K562 (cell line): ENCODE data around the gene CATSPER1. TPM values are rescaled to one million over a fixed set of nuclear protein-coding genes. Genes with fewer than 3 reads are reported as not detected.

Experiments used
- ATAC-seq: fragments of 200-7000 bp; cut with Tn5 transposase; 3 replicates; pipeline ENCODE4 v1.9.1; 2020; ENCODE audit warnings: moderate library complexity
- BruUV-seq: library from RNA; stranded (reverse); fragments of 400-500 nt; replicated peaks from 2 replicates; lab custom pipeline; 2021; lab: Mats Ljungman, UMichigan
- CTCF ChIA-PET: fragments of 300-600 bp; formaldehyde crosslinking; extraction: SDS; loops from one replicate; lab custom pipeline; 2021; ENCODE audit warnings: low intra/inter-chr PET ratio; lab: Yijun Ruan, JAX
- POLR2A ChIA-PET: fragments of 300-600, 350-650 bp; sonication (Branson Sonifier 250); formaldehyde crosslinking; extraction: SDS; loops from one replicate; lab custom pipeline; 2021; ENCODE audit warnings: antibody characterized with exemption, inconsistent platforms; lab: Yijun Ruan, JAX
- DNase-seq, 4 experiments: peaks; one replicate each; pipeline versions ENCODE4 v3.0.0 to v3.0.0-alpha.2; 2011 to 2018; ENCODE audit warnings: low spot score in 3 of 4, mixed read lengths in 3 of 4; ENCODE audit errors: extremely low read depth in 1 of 4
- FAIRE-seq: peaks from 2 replicates; lab custom pipeline; 2011; peaks lifted over from hg19 to GRCh38; lab: Jason Lieb, UNC
- H2AFZ ChIP-seq: 2 replicates; pipeline ENCODE4 v1.6.0; 2011; ENCODE audit warnings: low read depth, low read length, control low read depth, inconsistent platforms
- H3K27ac ChIP-seq: fragments of 200-600 bp; 3 replicates; pipeline ENCODE4 v1.8.0; 2011; ENCODE audit warnings: low read depth, mild to moderate bottlenecking, control low read depth, inconsistent platforms, low read length, moderate library complexity, mixed read lengths; ENCODE audit errors: extremely low read depth
- H3K27me3 ChIP-seq, 2 experiments: fragments of 300-600 bp in 1 of 2; 2 replicates in 1 of 2; 3 replicates in 1 of 2; pipeline versions ENCODE4 v1.6.0 to v1.8.0; 2011; ENCODE audit warnings: inconsistent platforms in 2 of 2, low read length in 2 of 2, mild to moderate bottlenecking in 1 of 2, mixed read lengths in 1 of 2, moderate library complexity in 1 of 2; ENCODE audit not compliant: control insufficient read depth in 2 of 2, insufficient read depth in 2 of 2
- H3K36me3 ChIP-seq: fragments of 300-600 bp; 3 replicates; pipeline ENCODE4 v1.8.0; 2011; ENCODE audit warnings: mild to moderate bottlenecking, low read length, inconsistent platforms; ENCODE audit not compliant: control insufficient read depth, insufficient read depth
- H3K4me1 ChIP-seq, 2 experiments: fragments of 200-600 bp in 1 of 2; replicated peaks in 1 of 2; 2 replicates in 1 of 2; 3 replicates in 1 of 2; pipeline versions ENCODE4 v1.5.1 to v1.8.0; 2011; ENCODE audit warnings: inconsistent platforms in 2 of 2, low read length in 2 of 2, mild to moderate bottlenecking in 1 of 2, mixed read lengths in 1 of 2, moderate library complexity in 1 of 2; ENCODE audit not compliant: control insufficient read depth in 2 of 2, insufficient read depth in 2 of 2
- H3K4me2 ChIP-seq: 2 replicates; pipeline ENCODE4 v1.6.1; 2011; ENCODE audit warnings: low read length, control low read depth, inconsistent platforms, mixed read lengths; ENCODE audit not compliant: insufficient read depth
- H3K4me3 ChIP-seq: fragments of 200-600 bp; sonication (generic), shearing (Covaris generic); 2 replicates; pipeline ENCODE4 v1.5.1; 2016; ENCODE audit warnings: control low read depth, inconsistent platforms
- H3K79me2 ChIP-seq: fragments of 200-600 bp; 3 replicates; pipeline ENCODE4 v1.8.0; 2011; ENCODE audit warnings: low read length, inconsistent platforms; ENCODE audit not compliant: control insufficient read depth, insufficient read depth
- H3K9ac ChIP-seq, 2 experiments: 2 replicates each; pipeline versions ENCODE4 v1.6.0 to v1.6.1; 2011; ENCODE audit warnings: low read depth in 2 of 2, low read length in 2 of 2, control low read depth in 1 of 2, inconsistent platforms in 1 of 2, mild to moderate bottlenecking in 1 of 2, mixed read lengths in 1 of 2; ENCODE audit not compliant: insufficient read depth in 1 of 2
- H3K9me1 ChIP-seq: one replicate; pipeline ENCODE4 v1.6.0; 2011; ENCODE audit warnings: inconsistent platforms, mild to moderate bottlenecking, low read length, moderate library complexity; ENCODE audit not compliant: control insufficient read depth, insufficient read depth
- H3K9me3 ChIP-seq: replicated peaks from 2 replicates; pipeline ENCODE4 v1.5.1; 2011; ENCODE audit warnings: low read depth, low read length, inconsistent platforms; ENCODE audit not compliant: control insufficient read depth, insufficient read depth
- H4K20me1 ChIP-seq: replicated peaks from 2 replicates; pipeline ENCODE4 v1.6.1; 2011; ENCODE audit warnings: low read length, inconsistent platforms, mixed read lengths; ENCODE audit not compliant: control insufficient read depth, insufficient read depth
- ATF1 ChIP-seq, 2 experiments: fragments of 450-650 bp in 1 of 2; IDR thresholded peaks; 2 replicates each; pipeline ENCODE4 v1.6.1; 2016; ENCODE audit warnings: missing compliant biosample characterization in 1 of 2, missing genetic modification characterization in 1 of 2
- CREBBP ChIP-seq: IDR thresholded peaks from one replicate; pipeline ENCODE4 v1.6.1; 2012; ENCODE audit warnings: low read depth, mild to moderate bottlenecking, control low read depth, inconsistent platforms, low read length
- GABPB2 ChIP-seq: fragments of 250-450 bp; sonication (Bioruptor Pico); conservative IDR thresholded peaks from 2 replicates; pipeline ENCODE4 v1.5.1; 2021; ENCODE audit warnings: mild to moderate bottlenecking
- LARP7 ChIP-seq: fragments of 450-650 bp; IDR thresholded peaks from 2 replicates; pipeline ENCODE4 v1.6.1; 2016
- PHTF2 ChIP-seq: fragments of 250-450 bp; sonication (Bioruptor Pico); IDR thresholded peaks from 2 replicates; pipeline ENCODE4 v1.5.0; 2021; ENCODE audit warnings: mild to moderate bottlenecking
- PML ChIP-seq: IDR thresholded peaks from 2 replicates; pipeline ENCODE4 v1.6.1; 2012; ENCODE audit warnings: low read length, inconsistent platforms
- SP1 ChIP-seq: sonication (generic); formaldehyde crosslinking; IDR thresholded peaks from 2 replicates; pipeline ENCODE4 v1.8.1; 2022; ENCODE audit warnings: mild to moderate bottlenecking, missing genetic modification reagents
- XRCC5 ChIP-seq: fragments of 200-400 bp; formaldehyde crosslinking; IDR thresholded peaks from 2 replicates; pipeline ENCODE4 v1.6.1; 2017; ENCODE audit warnings: low read depth, mild to moderate bottlenecking, low read length
- ZNF316 ChIP-seq: fragments of 450-650 bp; IDR thresholded peaks from 2 replicates; pipeline ENCODE4 v1.6.1; 2016
- ZNF764 ChIP-seq: fragments of 250-450 bp; sonication (Bioruptor Pico); IDR thresholded peaks from 2 replicates; pipeline ENCODE4 v1.4.0; 2020; ENCODE audit warnings: low read depth, mild to moderate bottlenecking, moderate library complexity
- WGBS: fragments of 100-300 bp; shearing (Covaris generic); methylation state at CpG from one replicate; pipeline ENCODE4 v1.1.6; 2016; ENCODE audit warnings: low coverage, mixed read lengths; ENCODE audit not compliant: insufficient coverage; ENCODE audit errors: missing lambda C conversion rate; 5-methylcytosine and 5-hydroxymethylcytosine counted together
- in situ Hi-C: fragments of 300-500 bp; cut with MboI; formaldehyde crosslinking; loops from 4 replicates; pipeline ENCODE4 v1.15.0; 2018; ENCODE audit warnings: inconsistent platforms, mixed read lengths
- intact Hi-C: fragments of 100-400 bp; cut with micrococcal nuclease; formaldehyde crosslinking; loops from 2 replicates; pipeline ENCODE4 v1.14.2; 2022
- polyA plus RNA-seq, 8 experiments: library from polyadenylated mRNA; depleted of rRNA in 4 of 8; stranded (reverse) in 5 of 8; unstranded in 3 of 8; fragments of >200 nt; fragmentation: Nextera tagmentation in 2 of 8; fragmentation: Illumina TruSeq in 1 of 8; extraction: Ambion mirVana in 2 of 8; extraction: Trizol in 1 of 8; gene quantifications; 2 replicates each; pipeline versions ENCODE4 v1.2.1 to v1.2.3, GENCODE V29; 2011 to 2014; ENCODE audit warnings: inconsistent platforms in 1 of 8, missing spikeins in 1 of 8
- total RNA-seq, 7 experiments: library from RNA; depleted of rRNA in 6 of 7; stranded (reverse); fragments of >200 nt in 6 of 7; fragmentation: Illumina TruSeq in 2 of 7; extraction: Trizol in 2 of 7; gene quantifications; 2 replicates each; pipeline versions ENCODE4 v1.2.1 to v1.2.3, GENCODE V29; 2011 to 2021; ENCODE audit warnings: low replicate concordance in 1 of 7
- TF ChIP-seq, protein P1 (sequence below): fragments of 200-600 bp; sonication (generic); IDR thresholded peaks from one replicate; pipeline ENCODE4 v1.6.1; 2012; ENCODE audit warnings: mild to moderate bottlenecking, low read depth, low read length, inconsistent platforms

CATSPER1 gene
- total and polyA plus RNA-seq, 9 of the 15 experiments (the other 6 are each of a cell fraction or from before 2014, with no cell fraction given) = 0.21 to 3.3 (median 0.76) TPM

DNA sequence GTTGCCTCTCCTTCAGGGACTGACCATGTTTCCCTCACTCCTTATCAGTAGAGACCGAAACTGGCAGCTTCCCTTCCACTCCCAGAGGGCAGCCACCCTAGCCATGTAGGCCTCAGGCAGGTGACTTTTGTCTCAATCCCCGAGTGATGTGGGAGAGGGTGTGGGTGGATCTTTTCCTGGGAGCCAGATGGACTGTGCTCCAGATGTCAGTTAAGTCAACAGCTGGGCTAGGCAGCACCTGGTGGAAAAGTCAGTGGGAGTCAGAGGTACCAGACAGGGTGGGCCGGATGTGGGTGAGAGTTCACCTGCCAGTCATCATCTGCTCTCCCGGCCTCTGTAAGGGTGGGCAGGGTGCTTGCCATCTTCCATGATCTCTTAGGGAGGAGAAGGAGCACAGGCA lies 22.1 kb downstream of the CATSPER1 start (continued):
- no peak for TF ChIP-seq PML

DNA sequence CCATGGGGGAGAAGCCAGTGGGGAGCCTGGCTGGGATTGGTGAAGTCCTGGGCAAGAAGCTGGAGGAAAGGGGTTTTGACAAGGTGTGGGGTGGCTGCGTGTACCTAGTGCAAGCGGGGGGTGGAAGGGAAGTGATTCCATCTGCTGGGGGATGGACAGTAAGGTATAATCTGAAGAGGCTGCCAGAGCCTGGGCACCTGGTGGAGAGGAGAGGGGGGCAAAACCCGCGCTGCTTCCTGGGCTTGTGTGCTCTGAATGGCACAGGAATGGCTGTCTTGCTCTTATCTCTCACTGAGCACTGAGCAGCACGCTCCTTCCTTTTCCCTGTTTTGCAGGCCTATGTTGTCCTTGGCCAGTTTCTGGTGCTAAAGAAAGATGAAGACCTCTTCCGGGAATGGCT lies 23.0 kb downstream of the CATSPER1 start:
- BruUV-seq = no TSS peak
- peak overlapping the region; percentile 99; the same call in 2 of the 3 replicates for H3K27ac ChIP-seq
- in situ Hi-C loops = no loop called here
- peak overlapping the region; percentile 95 for H3K4me3 ChIP-seq
- peaks cover 51% of the 10 kb centered on the region for H3K36me3 ChIP-seq
- no peaks in the 10 kb centered on the region for H3K27me3 ChIP-seq
- no peaks in the 10 kb centered on the region for H3K9me3 ChIP-seq
- H2AFZ ChIP-seq = no peak overlapping the region
- 60% methylated on average over 6 of the region's 6 CpGs for WGBS
- POLR2A ChIA-PET = interaction anchor here (1.0 to 1.5 kb wide), 5 partner anchors 10 to 144 kb away, joined by 3 to 9 read pairs (median 6); partner anchors contain the start of gene CCDC85B
- H3K4me1 ChIP-seq = peaks cover 28 to 30% of the 10 kb centered on the region in 2 experiments; a peak in 4 of 5 replicates
- peaks cover 3% of the 10 kb centered on the region; the same call in 1 of the 2 replicates for H4K20me1 ChIP-seq
- FAIRE-seq (no peak), ATAC-seq (no peak), DNase-seq (no peak)
- H3K79me2 ChIP-seq = peaks cover 47% of the 10 kb centered on the region
- no peaks in the 10 kb centered on the region for H3K9me1 ChIP-seq
- CTCF ChIA-PET = interaction anchor here (0.7 kb wide), 1 partner anchor 463 kb away, joined by 3 read pairs; no protein-coding TSS in a partner anchor
- H3K9ac ChIP-seq = peak overlapping the region; percentile 98
- H3K4me2 ChIP-seq = peak overlapping the region; percentile 100
- intact Hi-C loops = loop anchor here (2.0 to 5.0 kb wide), 2 partner anchors 42 to 64 kb away; partner anchors contain the start of gene SART1
- TF ChIP-seq PHTF2 (CRISPR knock-in tag) = no peak
- TF ChIP-seq CREBBP = no peak
- no peak for TF ChIP-seq ATF1 (CRISPR knock-in tag; IDR thresholded peaks at IDR 0.05)
- no peak for TF ChIP-seq ATF1 (tag; IDR thresholded peaks at IDR 0.05)
- TF ChIP-seq ZNF316 = no peak
- TF ChIP-seq SP1 (CRISPR knock-in tag) = no peak
- no peak for TF ChIP-seq ZNF764
- TF ChIP-seq LARP7 = no peak
- no peak for TF ChIP-seq GABPB2 (CRISPR knock-in tag)
- TF ChIP-seq XRCC5 = no peak
- TF ChIP-seq, protein P1, sequence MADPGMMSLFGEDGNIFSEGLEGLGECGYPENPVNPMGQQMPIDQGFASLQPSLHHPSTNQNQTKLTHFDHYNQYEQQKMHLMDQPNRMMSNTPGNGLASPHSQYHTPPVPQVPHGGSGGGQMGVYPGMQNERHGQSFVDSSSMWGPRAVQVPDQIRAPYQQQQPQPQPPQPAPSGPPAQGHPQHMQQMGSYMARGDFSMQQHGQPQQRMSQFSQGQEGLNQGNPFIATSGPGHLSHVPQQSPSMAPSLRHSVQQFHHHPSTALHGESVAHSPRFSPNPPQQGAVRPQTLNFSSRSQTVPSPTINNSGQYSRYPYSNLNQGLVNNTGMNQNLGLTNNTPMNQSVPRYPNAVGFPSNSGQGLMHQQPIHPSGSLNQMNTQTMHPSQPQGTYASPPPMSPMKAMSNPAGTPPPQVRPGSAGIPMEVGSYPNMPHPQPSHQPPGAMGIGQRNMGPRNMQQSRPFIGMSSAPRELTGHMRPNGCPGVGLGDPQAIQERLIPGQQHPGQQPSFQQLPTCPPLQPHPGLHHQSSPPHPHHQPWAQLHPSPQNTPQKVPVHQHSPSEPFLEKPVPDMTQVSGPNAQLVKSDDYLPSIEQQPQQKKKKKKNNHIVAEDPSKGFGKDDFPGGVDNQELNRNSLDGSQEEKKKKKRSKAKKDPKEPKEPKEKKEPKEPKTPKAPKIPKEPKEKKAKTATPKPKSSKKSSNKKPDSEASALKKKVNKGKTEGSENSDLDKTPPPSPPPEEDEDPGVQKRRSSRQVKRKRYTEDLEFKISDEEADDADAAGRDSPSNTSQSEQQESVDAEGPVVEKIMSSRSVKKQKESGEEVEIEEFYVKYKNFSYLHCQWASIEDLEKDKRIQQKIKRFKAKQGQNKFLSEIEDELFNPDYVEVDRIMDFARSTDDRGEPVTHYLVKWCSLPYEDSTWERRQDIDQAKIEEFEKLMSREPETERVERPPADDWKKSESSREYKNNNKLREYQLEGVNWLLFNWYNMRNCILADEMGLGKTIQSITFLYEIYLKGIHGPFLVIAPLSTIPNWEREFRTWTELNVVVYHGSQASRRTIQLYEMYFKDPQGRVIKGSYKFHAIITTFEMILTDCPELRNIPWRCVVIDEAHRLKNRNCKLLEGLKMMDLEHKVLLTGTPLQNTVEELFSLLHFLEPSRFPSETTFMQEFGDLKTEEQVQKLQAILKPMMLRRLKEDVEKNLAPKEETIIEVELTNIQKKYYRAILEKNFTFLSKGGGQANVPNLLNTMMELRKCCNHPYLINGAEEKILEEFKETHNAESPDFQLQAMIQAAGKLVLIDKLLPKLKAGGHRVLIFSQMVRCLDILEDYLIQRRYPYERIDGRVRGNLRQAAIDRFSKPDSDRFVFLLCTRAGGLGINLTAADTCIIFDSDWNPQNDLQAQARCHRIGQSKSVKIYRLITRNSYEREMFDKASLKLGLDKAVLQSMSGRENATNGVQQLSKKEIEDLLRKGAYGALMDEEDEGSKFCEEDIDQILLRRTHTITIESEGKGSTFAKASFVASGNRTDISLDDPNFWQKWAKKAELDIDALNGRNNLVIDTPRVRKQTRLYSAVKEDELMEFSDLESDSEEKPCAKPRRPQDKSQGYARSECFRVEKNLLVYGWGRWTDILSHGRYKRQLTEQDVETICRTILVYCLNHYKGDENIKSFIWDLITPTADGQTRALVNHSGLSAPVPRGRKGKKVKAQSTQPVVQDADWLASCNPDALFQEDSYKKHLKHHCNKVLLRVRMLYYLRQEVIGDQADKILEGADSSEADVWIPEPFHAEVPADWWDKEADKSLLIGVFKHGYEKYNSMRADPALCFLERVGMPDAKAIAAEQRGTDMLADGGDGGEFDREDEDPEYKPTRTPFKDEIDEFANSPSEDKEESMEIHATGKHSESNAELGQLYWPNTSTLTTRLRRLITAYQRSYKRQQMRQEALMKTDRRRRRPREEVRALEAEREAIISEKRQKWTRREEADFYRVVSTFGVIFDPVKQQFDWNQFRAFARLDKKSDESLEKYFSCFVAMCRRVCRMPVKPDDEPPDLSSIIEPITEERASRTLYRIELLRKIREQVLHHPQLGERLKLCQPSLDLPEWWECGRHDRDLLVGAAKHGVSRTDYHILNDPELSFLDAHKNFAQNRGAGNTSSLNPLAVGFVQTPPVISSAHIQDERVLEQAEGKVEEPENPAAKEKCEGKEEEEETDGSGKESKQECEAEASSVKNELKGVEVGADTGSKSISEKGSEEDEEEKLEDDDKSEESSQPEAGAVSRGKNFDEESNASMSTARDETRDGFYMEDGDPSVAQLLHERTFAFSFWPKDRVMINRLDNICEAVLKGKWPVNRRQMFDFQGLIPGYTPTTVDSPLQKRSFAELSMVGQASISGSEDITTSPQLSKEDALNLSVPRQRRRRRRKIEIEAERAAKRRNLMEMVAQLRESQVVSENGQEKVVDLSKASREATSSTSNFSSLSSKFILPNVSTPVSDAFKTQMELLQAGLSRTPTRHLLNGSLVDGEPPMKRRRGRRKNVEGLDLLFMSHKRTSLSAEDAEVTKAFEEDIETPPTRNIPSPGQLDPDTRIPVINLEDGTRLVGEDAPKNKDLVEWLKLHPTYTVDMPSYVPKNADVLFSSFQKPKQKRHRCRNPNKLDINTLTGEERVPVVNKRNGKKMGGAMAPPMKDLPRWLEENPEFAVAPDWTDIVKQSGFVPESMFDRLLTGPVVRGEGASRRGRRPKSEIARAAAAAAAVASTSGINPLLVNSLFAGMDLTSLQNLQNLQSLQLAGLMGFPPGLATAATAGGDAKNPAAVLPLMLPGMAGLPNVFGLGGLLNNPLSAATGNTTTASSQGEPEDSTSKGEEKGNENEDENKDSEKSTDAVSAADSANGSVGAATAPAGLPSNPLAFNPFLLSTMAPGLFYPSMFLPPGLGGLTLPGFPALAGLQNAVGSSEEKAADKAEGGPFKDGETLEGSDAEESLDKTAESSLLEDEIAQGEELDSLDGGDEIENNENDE = no peak
